ENCODE results near the gene KIF5A.

- TF ChIP-seq CTCF (IDR thresholded peaks at IDR 0.05) (no peak), POLR2A (IDR thresholded peaks at IDR 0.05) (no peak)
Measured at GRCh38 chr12:57629897-57630471, 80.1 kb downstream of the KIF5A start.

All from lower leg skin (tissue), 3 donors.